GM18951 (cell line): ENCODE measurements around the gene FADD.

Source experiments
- POLR2A ChIP-seq: IDR thresholded peaks from 4 replicates; pipeline ENCODE4 v1.6.1; 2011; ENCODE audit warnings: mild to moderate bottlenecking; ENCODE audit not compliant: insufficient read length, insufficient read depth; ENCODE audit errors: extremely low read depth
- in situ Hi-C: fragments of 300-500 bp; cut with MboI; formaldehyde crosslinking; loops from one replicate; pipeline ENCODE4 v1.12.0; 2022; ENCODE audit warnings: low sequenced_read_pairs, mixed read lengths, inconsistent platforms; ENCODE audit not compliant: unreplicated experiment

Gene FADD

GRCh38 chr11:70243912-70244652, 41.0 kb downstream of the FADD start:
- in situ Hi-C loops = no loop called here
- TF ChIP-seq POLR2A = no peak

GRCh38 chr11:70244698-70245097, 41.6 kb downstream of the FADD start:
- in situ Hi-C loops = no loop called here
- TF ChIP-seq POLR2A = no peak

GRCh38 chr11:70246196-70246595, 43.1 kb downstream of the FADD start:
- in situ Hi-C loops = no loop called here
- TF ChIP-seq POLR2A = no peak

- no peak for TF ChIP-seq POLR2A
- in situ Hi-C loops = no loop called here
Observed at GRCh38 chr11:70247042-70247709, 44.1 kb downstream of the FADD start.

- in situ Hi-C loops = no loop called here
- TF ChIP-seq POLR2A = no peak
Observed at GRCh38 chr11:70247710-70248072, 44.6 kb downstream of the FADD start.

- TF ChIP-seq POLR2A = no peak
- in situ Hi-C loops = no loop called here
Observed at GRCh38 chr11:70250876-70251658, 48.0 kb downstream of the FADD start.

GRCh38 chr11:70251659-70252321, 48.7 kb downstream of the FADD start:
- no peak for TF ChIP-seq POLR2A
- in situ Hi-C loops = no loop called here

- TF ChIP-seq POLR2A = no peak
Observed at GRCh38 chr11:70252844-70253243, 49.7 kb downstream of the FADD start.

GRCh38 chr11:70255477-70256116, 52.5 kb downstream of the FADD start:
- in situ Hi-C loops = no loop called here

More at GRCh38 chr11:70252844-70253243, 49.7 kb downstream of the FADD start:
- in situ Hi-C loops = no loop called here

More at GRCh38 chr11:70255477-70256116, 52.5 kb downstream of the FADD start:
- TF ChIP-seq POLR2A = no peak
